Activated T-cell treated with anti-CD3 and anti-CD28 coated beads, Interleukin-2, amount 50 U/mL, for 1 hour (primary cell): ENCODE data around the gene SLC5A8.

Experiments used
- DNase-seq: peaks from one replicate; pipeline ENCODE4 v3.0.0-alpha.2; 2020

The SLC5A8 gene

GRCh38 chr12:101209319-101210302 lies at the start of gene SLC5A8:
SLC5A8 (minus strand) TSS chr12:101210238; CDS start chr12:101209848, 390 bp downstream.
- no peak for DNase-seq

GRCh38 chr12:101257357-101257756 lies 47.3 kb upstream of the SLC5A8 start:
- DNase-seq: no peak

DNA sequence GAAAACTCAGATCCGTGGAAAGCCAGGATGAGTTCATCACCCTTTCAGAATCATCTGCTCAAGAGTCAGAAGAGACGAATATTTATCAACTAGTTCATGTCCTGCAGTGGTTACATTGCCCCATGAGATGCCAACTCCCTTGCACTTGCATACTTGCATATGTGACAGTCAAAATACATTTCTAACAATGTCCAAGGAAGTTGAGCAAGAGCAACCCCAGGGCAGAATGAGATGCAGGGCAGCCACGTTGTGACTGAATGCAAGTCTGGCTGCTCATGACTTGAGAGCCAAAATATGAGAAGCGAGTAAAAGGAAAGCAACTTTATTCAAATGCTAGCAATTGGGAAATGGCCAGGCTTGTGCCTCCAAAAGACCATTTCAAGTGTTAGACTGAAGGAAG lies 46.2 kb upstream of the SLC5A8 start:
- no peak for DNase-seq

GRCh38 chr12:101243616-101244015 lies 33.6 kb upstream of the SLC5A8 start:
- DNase-seq: no peak

DNA sequence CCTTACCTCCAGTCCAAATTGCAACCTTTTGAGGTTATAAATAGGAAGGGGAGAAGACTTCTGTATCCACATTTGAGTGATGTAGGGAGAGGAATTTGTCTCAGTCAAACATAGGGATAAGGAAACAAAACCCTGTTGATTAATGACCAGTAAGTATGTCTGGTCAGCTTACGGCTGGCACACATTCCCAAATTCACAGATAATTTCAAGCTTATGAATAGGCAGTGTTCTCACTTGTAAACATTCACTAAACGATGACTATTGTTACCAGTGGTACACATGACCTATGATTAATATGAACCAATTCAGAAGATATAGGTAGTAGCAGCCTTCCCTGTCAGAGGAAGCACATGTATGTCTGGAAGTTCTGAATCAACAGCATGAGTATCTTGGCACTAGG lies 33.0 kb upstream of the SLC5A8 start:
- no peak for DNase-seq

DNA sequence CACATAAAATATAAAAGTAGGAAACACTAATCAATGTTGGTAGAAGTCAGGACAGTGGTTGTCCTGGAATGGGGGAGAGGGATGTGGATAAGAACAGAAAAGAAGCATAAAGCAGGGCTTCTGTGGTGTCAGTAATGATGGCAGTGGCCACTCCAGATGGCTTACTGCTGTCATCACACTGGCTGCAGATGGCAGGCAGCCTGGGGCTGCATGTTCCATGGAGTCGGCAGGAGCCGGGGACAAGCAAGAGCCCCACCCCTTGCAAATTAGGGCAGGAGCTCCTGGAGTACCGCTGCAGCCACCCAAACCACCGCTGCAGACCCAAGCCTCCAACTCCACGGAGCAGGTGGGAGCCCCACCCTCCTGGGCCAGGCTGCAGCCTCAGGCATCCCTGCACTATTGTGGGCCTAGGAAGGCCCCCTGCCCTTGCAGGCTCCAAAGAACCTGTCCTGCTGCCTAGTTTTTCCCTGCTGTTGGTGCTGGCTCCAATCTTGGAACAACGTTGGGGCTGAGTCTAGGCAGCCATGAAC lies 28.8 kb upstream of the SLC5A8 start:
- no peak for DNase-seq

DNA sequence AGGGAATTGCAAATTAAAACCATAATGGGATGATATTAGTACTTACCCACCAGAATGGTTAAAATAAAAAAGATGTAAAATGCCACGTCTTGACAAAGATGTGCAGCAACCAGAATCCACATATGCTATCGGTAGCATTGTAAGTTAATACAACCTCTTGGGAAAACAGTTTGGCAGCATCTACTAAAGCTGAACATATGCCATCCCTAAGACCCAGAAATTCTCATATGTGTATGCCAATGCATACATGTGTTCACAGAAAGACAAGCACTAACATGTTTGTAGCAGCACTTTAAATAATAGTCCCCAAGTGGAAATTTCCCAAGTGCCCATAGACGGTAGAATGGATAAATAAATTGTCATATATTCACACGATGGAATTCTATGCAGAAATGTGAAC lies 28.3 kb upstream of the SLC5A8 start:
- DNase-seq: no peak

DNA sequence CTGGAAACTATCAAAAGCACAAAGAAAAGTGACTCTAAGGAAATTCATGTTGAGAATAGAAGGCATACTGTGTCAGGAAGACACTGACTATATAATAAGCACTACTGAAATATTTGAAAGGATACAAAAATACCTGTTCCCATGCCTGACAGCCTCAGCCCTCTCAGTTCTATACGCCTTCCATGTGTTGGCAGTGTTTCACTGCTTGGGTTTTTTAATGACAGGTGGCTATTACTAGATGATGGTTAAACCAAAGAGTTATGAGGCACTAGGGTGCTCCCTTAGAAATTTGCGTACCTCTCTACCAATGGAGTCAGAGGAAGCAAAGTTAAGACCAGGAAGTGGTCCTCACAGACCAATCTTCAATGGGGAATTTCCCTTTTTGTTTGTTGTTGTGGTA lies 25.6 kb upstream of the SLC5A8 start:
- DNase-seq: no peak

- no peak for DNase-seq
Observed at GRCh38 chr12:101231636-101232035, 21.6 kb upstream of the SLC5A8 start.

DNA sequence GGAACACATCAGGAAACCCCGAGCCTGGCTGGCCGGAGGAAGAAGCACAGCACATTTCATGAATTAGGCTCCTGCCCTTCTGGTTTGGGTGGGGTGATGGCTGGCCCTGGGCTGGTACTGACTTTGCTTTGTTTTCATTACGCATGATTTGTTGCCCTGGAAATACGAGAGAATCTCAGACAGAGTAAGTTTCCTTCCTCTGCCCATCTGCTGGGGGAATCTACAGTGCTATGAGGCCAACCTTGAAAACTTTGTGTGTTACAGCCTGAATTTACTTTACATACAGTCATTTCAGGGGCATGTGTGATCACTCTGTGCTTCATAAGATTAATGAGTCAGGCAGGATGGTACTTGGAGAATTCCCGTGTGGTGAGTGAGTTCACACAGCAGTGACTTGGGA lies 20.5 kb upstream of the SLC5A8 start:
- DNase-seq: no peak

- DNase-seq: no peak
Observed at GRCh38 chr12:101229841-101230241, 19.8 kb upstream of the SLC5A8 start.

DNA sequence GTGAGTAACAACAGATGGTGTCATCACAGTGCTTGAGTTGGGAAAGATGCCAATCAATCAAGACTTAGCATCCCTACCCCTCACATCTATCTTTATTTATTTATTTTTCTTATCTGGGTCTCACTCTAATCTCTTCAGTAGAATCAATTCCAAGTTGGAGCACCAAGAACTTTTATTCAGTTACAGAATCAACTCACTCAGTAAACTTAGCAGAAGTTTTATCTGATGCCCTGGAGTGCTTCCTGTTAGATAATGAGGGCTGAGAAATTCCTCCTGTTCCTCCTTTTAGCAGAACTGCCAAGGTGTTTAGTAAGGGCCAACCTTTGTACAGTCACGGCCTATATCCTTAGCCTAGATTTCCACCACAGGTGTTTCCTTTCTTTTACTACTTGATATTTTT lies 11.3 kb upstream of the SLC5A8 start:
- DNase-seq: no peak

DNA sequence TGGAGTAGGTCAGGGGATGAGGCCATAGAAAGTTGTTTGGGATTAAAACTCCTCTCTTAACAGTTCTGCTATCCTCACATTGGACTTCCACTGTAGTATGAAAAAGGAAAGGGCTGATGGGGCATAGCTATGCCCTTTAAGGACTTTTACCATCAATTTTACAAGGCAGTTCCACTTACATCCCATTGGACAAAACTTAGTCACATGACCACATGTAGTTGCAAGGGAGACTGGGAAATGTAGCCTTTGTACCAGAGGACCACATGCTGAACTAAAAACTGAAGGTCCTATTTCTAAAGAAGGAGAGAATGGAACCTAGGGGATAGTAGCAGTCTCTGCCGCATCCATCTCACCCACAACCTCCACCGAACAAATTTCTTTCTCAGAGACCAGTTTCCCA lies 6.8 kb upstream of the SLC5A8 start:
- DNase-seq: no peak

DNA sequence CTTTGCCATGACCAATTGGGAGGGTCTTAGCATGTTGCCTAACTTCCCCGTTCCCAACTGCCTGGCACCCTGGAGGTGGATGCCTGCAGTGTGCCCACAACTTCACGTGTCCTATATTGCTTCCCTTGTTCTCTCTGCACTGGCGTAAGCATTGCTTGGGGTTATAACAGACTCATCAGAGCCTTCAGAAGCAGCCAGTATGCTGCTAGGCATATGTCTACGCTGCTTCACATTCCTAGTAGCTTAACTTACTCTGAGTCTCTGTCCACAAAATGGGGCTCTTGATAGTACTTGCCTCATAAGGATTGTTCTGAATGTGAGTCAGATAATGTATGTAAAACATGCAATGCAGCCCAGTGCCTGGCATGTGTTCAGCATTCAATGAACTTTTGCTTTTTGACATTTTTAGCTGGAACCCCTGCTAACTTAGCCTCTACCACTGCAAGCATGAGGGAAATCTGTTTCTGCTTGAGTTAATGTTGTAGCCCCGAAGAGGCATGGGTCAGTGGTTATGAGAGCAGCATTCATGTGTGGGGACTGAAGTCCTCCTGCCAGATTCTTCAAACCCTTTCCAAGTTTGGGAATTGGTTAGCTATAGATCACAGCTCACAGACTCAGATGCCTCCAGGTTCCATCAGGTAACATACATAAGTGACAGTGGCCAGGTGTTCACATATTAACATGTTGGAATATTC lies 2.8 kb downstream of the SLC5A8 start:
- DNase-seq: no peak

GRCh38 chr12:101204602-101205304 lies 5.3 kb downstream of the SLC5A8 start:
- DNase-seq: no peak

DNA sequence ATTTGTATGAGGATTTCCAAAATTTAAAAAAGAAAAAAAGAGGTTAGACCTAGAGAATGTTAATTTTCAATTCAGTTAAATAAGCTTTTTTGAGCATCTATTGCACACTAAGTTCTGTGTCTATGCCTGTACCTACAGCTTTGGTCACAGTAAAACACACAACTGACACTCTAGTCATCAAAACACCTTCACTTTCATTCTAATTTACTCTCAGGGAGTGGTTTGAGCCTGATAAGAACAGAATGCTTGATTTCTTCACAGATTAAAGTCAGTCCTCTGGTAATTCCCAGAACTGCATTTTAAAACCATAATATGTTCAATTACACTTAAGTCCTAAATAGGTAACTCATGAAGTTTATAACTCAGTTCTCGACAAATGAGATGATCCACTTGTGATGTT lies 9.2 kb downstream of the SLC5A8 start:
- DNase-seq: no peak

DNA sequence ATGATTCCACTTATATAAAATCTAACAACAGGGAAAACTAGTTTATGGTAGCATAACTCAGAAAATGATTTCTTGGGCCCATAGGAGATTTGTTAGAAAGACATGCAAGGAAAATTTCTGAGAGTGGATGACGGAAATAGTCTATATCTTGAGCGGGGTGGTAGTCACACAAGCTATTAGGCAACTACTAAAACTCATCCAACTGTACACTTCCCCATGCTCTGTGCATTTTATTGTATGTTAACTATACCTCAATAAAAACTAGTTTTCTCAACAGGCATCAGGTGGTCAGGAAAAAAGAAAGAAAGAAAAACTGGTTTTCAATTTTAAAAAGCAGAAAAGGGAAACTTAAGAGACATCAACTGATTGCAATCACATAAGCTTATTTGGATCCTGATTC lies 9.9 kb downstream of the SLC5A8 start:
- no peak for DNase-seq

GRCh38 chr12:101186291-101186690 lies 23.7 kb downstream of the SLC5A8 start:
- no peak for DNase-seq

- no peak for DNase-seq
Observed at GRCh38 chr12:101181776-101182175, 28.3 kb downstream of the SLC5A8 start.

- DNase-seq: no peak
Observed at GRCh38 chr12:101174541-101174940, 35.5 kb downstream of the SLC5A8 start.

DNA sequence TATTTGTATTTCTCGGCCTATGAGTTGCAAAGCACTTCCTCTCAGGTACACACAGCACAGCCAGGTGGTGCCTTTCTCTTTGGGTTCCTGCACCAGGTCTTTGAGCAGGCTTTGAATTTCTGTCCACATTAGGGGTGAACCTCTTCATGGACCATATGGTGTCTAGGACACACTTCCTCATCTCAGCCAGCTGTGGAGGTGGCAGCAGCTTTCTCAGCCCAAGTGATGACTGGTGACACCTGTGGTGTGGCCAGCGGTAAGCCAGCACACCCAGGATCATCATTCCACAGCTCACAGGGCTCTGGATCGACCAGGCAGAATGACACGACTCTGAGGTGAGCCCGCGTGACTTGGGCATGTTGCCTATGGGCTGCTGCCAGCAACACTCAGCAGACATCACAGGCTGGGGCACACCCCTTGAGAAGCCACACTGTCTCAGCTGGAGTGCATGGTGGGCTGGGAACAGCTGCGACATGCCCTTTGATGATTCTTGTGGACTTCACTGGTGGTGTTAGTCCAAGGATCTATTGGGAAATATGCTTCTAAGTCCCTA lies 36.8 kb downstream of the SLC5A8 start:
- no peak for DNase-seq

DNA sequence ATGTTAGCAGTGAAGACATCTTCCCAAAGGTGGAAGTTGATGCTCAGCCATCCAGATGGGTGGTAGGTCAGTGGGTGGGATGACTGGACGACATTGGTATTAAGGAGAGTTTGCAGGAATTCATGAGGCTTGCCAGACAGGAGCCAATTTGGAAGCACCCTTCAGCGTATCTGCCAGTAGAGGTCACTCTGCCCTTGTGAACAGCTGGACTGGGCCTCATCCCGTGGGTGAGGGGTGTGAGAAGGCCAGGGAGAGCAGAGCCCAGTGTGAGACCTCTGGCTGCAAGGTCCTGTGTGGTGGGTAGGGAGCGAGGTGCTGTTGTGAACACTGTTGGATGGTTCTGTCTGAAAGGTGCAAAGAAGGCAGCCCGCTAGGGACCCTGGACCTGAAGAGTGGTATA lies 37.7 kb downstream of the SLC5A8 start:
- no peak for DNase-seq

GRCh38 chr12:101168001-101168400 lies 42.0 kb downstream of the SLC5A8 start:
- DNase-seq: no peak
